Neural progenitor cell (in vitro differentiated cells): ENCODE data around the gene CHST14.

Experiments used
- EZH2 ChIP-seq: fragments of 200-600 bp; sonication (generic); IDR thresholded peaks from 2 replicates; pipeline ENCODE4 v1.6.1; 2017; ENCODE audit warnings: antibody characterized with exemption, mild to moderate bottlenecking, moderate library complexity
- EZH2phosphoT487 ChIP-seq: fragments of 200-600 bp; sonication (generic); IDR thresholded peaks from 2 replicates; pipeline ENCODE4 v1.6.1; 2017; ENCODE audit warnings: antibody characterized with exemption
- TF ChIP-seq, protein P1 (sequence below): fragments of 200-600 bp; sonication (generic); IDR thresholded peaks from 2 replicates; pipeline ENCODE4 v1.5.1; 2017; ENCODE audit warnings: antibody characterized with exemption, mild to moderate bottlenecking

DNA sequence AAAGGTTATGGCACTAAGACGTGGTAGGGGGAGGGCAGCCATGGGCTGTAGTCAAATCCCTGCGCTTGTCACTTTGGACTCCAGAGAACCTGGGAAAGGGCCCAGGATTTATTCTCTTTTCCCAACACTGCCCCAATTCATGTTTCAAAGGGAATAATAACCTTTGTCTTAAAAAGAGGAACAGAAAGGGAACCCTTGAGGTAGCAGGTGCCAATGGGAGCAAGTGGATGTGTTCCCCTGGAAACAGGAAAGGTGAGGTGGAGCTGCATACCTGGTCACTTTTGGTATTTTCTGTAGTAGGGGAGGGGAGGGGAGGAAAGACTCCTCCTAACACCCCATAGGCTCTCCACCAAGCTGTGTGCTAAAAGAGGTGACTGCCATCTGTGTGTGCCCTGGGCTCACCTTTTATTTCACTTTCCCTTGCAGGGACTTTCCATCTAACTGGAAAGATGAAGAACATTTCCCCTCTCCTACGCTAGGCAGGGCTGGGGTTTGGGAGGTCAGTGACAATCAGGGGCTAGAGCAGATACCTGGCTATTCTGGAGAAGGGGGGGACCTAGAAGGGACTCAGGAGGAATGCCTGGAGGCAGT is 6.1 kb upstream of the CHST14 start:
- TF ChIP-seq, protein P1, sequence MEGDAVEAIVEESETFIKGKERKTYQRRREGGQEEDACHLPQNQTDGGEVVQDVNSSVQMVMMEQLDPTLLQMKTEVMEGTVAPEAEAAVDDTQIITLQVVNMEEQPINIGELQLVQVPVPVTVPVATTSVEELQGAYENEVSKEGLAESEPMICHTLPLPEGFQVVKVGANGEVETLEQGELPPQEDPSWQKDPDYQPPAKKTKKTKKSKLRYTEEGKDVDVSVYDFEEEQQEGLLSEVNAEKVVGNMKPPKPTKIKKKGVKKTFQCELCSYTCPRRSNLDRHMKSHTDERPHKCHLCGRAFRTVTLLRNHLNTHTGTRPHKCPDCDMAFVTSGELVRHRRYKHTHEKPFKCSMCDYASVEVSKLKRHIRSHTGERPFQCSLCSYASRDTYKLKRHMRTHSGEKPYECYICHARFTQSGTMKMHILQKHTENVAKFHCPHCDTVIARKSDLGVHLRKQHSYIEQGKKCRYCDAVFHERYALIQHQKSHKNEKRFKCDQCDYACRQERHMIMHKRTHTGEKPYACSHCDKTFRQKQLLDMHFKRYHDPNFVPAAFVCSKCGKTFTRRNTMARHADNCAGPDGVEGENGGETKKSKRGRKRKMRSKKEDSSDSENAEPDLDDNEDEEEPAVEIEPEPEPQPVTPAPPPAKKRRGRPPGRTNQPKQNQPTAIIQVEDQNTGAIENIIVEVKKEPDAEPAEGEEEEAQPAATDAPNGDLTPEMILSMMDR = no peak
- TF ChIP-seq EZH2phosphoT487 (no peak), EZH2 (no peak)
